Peyer's patch (tissue), 4 donors: ENCODE data around the gene B4GALT7.

Source experiments
- CTCF ChIP-seq, 6 experiments: fragments of 450-650 bp in 4 of 6; fragments of 200-600 bp in 2 of 6; sonication (generic) in 1 of 6; IDR thresholded peaks; one replicate each; pipeline ENCODE4 v1.5.1; 2017 to 2019; ENCODE audit warnings: antibody characterized with exemption in 6 of 6, mild to moderate bottlenecking in 3 of 6, moderate library complexity in 1 of 6
- POLR2A ChIP-seq, 2 donors: fragments of 450-650 bp; IDR thresholded peaks; one replicate each; pipeline ENCODE4 v1.5.1; 2017; ENCODE audit warnings: antibody characterized with exemption in 2 of 2, mild to moderate bottlenecking in 2 of 2, moderate library complexity in 2 of 2

GRCh38 chr5:177605667-177606066 lies 5.7 kb downstream of the B4GALT7 start:
- TF ChIP-seq CTCF (IDR thresholded peaks at IDR 0.05) (no peak), POLR2A (IDR thresholded peaks at IDR 0.05) (no peak)
